ENCODE results near the gene WIPF2.

WIPF2 gene, protein sequence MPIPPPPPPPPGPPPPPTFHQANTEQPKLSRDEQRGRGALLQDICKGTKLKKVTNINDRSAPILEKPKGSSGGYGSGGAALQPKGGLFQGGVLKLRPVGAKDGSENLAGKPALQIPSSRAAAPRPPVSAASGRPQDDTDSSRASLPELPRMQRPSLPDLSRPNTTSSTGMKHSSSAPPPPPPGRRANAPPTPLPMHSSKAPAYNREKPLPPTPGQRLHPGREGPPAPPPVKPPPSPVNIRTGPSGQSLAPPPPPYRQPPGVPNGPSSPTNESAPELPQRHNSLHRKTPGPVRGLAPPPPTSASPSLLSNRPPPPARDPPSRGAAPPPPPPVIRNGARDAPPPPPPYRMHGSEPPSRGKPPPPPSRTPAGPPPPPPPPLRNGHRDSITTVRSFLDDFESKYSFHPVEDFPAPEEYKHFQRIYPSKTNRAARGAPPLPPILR

DNA sequence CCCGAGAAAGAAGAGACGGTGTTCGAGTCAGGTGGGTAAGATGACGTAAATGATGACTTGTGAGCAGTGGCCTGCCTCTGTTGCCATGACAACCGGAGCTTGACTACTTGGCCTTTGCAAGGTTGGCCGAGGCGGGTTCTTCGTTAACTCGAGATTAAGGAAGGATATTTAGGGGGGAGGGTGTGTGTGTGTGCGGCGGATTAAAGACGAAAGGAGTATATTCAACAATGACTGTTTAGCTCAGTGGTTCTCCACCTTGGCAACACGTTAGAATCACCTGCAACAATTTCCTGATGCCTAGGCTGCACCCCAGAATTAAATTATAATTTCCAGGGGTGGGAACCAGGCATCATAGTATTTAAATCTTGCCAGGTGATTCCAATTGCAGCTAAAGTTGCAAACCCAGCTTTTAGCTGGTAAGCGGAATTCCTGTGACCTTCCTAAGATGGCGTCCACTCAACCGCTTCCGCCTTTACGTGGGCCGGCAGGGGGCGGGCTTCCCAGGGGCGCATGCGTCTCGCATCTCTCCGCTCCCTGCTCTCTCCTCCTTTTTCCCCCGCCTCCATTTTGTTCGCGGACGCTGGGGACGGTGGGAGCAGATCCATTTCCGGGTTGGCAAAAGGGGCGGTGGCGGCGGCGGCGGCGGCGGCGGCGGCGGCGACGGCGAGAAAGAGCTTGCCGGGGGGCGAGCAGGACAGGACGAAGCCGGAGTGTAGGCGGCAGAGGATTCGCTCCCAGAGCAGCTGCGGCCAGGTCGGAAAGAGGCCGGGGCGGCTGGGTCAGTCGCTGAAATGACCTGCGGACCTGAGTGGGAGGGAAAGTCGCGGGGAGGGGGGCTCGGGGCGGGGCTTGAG lies at the start of gene WIPF2:
Gene WIPF2, plus strand, starts transcription at position 565 of the 854 bp plus-strand sequence. CDS start 37,156 bp downstream, outside the sequence.
- peak; percentile 95 for DNase-seq

DNA sequence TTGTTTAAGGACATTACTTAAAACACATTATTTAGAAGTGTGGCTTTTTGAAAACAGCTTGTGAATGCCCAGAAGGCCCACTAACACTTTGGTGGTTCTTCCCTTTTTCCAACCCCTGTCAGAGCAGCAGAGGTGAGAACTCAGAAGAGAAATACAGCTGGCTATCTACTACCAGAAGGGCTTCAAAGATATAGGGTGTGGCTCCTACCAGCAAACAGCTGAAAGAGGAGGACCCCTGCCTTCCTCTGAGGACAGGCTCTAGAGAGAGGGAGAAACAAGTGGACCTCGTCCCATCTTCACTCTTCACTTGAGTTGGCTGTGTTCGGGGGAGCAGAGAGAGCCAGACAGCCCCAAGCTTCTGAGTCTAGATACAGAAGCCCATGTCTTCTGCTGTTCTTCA lies 48.8 kb upstream of the WIPF2 start:
- no peak for DNase-seq

DNA sequence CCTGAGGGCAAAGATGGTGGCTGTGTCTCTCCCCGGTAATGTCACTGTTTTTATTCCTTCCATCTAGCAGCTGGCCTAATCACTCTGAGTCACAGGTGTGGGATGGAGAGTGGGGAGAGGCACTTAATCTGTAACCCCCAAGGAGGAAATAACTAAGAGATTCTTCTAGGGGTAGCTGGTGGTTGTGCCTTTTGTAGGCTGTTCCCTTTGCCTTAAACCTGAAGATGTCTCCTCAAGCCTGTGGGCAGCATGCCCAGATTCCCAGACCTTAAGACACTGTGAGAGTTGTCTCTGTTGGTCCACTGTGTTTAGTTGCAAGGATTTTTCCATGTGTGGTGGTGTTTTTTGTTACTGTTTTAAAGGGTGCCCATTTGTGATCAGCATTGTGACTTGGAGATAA lies 47.4 kb upstream of the WIPF2 start:
- no peak for DNase-seq

DNA sequence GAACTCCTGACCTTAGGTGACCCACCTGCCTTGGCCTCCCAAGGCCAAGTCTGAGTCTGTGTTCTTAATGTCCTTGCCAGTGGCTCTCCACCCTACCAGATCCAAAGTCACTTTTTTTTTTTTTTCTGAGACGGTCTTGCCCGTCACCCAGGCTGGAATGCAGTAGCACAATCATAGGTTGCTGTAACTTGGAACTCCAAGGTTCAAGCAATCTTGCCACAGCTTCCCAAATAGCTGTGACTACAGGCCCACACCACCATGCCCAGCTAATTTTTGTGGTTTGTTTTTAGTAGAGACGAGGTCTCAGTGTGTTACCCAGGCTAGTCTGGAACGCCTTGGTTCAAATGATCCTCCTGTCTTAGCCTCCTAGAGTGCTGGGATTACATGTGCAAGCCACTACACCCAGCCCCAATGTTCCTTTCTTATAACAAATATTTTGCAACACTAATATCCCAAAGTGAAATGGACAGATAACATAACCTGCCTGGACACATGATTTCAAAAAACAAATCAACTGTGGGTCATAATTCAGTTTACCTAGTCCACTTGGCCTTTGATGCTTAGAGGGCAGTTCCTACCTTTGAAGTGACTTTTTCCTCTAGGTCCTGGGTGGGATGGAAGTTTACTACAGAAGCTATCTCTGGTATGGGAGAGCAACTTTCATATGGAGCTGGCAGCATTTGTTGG lies 45.9 kb upstream of the WIPF2 start:
- no peak for DNase-seq

DNA sequence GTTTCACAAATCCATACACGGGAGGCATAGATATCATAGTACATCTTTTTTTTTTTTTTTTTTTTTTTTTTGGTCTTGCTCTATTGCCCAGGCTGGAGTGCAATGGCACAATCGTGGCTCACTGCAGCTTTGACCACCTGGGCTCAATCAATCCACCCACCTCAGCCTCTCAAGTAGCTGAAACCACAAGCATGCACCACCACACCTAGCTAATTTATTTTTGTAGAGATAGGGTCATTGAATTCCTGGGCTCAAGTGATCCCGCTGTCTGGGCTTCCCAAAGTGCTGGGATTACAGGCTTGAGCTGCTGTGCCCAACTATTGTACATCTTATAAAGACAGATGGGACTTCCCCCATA lies 45.3 kb upstream of the WIPF2 start:
- DNase-seq: no peak

DNA sequence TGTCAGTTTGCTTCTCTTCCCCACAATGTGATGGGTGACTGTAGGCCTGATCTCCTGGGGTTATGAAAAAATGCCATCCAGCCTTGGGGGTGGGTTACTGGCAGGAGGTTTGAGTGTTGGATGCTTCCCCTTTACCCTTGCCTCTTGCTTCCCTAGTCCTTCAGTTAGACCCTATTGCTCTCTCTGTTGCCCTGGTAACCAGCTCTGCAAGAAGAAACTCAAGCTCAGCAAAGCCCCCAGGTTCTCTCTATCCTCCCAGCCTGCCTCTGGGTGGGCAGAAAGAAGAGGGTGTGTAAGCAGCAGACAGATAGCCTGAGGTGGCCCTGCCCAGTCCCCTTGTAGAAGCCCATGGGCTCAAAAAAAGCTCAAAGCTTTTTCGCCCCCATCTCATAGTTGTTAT lies 44.6 kb upstream of the WIPF2 start:
- no peak for DNase-seq

DNA sequence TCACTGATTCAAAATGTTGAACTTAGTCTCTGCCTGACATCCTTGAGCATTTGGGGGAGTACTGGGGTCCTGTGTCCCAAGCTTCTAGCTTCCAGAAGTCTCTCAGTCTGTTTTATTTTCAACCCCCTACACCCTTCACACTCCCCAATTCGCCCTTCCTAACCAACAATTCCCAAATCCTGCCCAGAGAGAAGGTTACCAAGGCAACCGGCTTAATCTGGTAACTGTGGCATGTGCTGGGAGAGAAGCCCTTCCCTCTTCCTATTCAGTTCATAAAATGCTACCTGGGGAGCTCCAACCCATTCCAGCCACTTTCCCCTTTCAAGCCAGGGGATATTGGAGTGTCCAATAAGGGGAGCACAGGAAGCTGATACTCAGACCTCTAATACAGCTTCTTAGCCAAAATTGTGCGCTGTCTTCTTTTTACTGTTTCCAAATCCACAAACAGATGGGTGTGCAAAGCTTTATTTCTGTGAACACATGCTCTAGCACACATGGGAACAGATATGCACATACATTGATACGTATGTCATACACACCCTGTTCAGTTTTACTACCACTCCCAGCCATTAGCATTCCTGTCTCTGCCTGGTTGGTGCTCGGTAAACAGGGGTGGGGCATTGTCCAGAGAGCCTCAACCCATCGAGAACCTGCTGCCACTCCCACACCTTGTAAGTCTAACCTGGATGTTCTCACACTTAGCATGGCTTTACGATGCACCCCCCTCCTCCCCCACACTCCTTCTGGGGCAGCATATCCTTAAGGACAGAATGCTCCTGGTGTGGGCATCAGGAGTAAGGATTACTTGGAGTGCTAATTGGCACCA lies 43.0 kb upstream of the WIPF2 start:
- no peak for DNase-seq

DNA sequence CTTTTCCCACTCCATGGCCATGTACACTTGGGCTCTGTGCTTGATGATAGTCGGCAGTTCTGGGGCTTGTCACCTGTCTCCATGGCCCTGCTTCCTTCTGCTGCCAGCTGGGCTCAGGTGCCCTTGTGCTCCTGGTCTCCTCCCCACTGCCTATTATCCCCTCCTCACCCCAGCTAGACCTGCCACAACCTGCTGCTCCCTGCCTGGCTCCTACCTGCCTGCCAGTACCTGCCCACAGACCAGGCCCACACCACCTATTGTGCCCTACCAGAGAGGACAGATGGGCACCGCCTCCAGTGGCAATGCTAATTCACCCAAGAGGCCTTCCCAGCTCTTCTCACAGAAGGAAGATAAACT lies 42.4 kb upstream of the WIPF2 start:
- no peak for DNase-seq

DNA sequence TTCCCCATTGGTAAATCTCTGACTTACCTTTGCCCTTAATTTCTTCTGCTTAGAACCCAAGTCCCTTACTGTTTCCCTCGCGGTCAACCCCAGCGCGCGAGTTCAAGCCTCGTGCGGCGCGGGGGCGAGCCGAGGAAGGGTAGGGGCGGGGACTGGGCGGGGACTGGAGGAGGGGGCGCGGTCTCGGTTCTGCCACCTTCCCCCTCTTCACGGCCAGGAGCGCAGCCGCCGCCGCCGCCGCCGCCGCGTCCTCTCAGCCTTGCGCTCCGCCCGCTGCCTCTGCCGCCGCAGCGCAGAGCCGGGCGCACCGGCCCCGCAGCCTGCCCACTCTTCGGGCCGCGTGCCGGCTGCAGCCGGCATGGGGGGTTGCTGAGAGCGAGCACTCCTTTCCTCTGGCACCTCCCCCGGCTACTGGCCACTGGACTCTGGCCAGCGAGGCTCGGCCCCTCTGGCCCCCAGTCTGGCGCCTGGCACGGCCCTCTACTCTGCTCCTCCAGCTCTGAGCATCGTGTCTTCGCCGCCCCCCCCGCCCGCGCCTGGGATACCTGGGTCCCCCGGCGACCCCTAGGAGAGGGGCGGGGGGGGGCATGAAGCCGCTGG lies 41.7 kb upstream of the WIPF2 start, which contains the start of gene RAPGEFL1:
Gene RAPGEFL1, plus strand, starts transcription at position 196 of the 600 bp plus-strand sequence. Its CDS starts 392 bp downstream, at position 588.
- DNase-seq: peak; percentile 74

DNA sequence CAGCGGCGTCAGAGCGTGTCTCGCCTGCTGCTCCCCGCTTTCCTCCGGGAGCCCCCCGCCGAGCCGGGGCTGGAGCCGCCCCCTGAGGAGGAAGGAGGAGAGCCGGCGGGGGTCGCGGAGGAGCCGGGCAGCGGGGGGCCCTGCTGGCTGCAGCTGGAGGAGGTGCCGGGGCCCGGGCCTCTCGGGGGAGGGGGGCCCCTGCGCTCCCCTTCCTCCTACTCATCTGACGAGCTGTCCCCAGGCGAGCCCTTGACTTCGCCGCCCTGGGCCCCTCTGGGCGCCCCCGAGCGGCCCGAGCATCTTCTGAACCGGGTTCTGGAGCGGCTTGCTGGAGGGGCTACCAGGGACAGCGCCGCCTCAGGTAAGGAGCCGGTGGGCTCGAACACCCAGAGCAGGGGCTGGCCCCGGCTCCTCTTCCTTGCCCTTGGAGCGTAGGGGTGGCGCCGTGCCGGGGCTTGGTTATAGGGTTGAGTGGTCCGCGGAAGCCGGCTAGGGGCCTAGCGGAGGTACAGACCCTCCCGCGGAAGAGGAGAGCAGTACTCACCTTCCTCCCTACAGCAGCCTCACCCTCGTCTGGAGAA lies 41.0 kb upstream of the WIPF2 start:
- DNase-seq: no peak

DNA sequence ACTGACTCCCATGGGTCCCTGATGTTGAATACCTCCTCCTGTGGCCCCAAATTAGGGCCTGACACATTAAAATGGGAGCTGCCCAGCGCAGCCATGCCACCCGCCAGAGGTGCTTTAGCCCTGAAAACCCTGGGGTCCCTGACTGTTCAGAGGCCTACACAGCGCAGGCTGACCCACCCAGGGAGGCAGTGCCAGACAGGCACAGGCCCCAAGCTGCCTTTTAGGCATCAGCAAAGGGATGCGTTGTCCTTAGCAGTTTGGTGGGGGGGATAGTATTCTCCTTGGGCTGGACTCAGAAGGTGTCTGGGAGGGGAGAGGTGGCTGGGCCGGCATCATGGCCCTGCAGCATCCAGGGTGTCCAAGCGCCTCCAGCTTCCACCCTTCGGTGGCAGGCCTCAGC lies 40.4 kb upstream of the WIPF2 start:
- DNase-seq: no peak

DNA sequence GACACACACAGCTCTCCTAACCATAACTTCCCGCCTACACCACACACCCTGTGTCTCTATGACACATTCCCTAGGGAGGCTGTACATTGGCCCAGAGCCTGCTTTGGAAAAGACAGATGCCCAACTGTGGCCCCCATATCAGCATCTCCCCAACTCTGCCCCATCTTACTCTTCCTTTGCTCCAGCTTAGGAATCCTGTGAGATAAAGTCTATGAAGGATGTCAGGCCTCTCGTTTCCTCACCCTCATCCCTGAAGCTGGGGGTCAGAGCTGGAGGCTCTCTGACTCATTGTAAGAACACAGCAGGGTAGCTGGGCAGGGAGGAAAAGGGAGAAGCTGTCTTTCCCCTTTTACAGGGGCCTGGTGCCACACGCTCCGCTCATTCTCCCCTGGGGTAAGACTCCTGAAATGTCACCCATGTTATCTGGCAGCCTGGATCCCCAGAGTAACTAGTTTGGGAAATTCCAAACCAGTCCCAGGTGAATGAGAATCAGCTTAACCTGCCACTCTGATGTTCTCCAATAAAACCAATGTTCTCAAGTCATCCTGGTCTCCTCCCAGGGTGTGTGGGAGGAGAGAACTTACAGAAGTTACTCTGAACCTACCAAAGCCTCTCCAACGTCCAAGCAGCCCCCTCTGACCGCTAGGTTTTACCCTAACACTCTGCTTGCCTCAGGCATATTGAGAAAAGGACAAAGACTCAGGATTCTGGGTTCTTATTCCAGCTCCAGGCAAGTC lies 39.0 kb upstream of the WIPF2 start:
- no peak for DNase-seq

DNA sequence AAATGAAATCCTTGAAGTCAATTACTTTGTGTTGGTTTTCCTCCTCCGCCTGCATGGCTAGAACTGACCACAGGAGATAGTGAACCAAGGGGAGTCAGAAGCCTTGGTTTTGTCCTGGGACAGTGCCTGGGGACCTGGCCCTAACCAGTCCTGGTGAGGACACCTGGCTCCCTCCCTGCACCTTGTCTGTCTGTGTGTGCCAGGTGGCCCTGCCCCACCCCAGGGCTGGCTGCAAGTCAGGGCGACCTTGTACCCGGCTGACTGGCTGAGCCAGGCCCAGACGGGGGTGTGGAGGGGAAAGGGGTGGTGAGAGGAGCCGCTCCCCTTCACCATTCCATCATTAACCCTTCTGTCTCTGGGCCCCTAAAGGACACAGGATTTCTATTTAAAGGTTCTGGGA lies 38.4 kb upstream of the WIPF2 start:
- no peak for DNase-seq

DNA sequence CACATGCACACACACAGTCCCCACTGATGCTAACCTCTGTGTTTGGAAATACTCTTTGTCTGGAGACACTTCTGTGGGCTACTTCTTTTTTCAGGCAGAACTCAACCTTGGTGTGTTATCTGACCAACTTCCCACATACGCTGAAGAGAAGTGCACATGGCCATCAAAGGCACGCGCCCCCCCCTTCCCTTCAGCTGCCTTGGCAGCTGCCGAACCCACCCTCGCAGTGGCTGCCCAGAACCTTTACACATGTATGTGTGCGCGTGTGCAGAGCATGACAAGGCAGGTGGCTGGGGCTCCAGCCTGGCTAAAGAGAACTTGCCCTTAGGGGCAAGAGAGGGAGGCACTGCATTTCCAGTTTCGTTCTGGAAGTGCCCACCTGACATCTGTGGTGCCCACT lies 37.9 kb upstream of the WIPF2 start:
- DNase-seq: no peak

DNA sequence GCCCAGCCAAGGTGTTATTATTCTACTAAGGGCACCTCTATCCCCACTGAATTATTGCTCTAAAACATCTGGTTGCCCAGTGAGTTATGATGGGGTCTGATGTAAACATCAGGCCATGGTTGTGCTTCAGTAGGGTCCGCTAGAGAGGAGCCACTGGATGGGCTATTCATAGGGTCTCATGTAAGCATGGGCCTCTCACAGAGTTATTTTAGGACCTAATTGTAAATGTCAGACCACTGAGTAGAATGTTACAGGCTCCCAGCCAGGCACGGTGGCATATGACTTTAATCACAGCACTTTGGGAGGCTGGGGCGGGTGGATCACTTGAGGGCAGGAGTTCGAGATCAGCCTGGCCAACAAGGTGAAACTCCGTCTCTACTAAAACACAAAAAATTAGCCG lies 36.5 kb upstream of the WIPF2 start:
- no peak for DNase-seq

DNA sequence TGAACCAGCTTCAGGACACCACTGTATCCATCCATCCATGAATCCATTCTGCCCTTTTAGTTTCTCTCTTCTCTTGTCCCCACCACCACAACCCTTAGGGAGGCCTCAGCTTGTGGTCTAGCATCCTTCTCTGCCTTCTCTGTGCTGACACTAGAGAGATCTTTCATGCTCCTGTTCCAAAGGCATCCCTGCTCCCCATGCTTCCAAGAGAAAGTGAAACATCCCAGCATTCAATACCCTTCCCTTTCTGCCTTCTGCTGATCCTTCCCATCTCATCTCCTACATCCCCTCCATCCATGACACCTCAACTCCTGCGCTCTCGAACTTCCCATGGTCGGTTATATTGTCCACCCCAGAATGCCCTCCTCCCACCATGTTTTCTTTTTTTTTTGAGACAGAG lies 31.9 kb upstream of the WIPF2 start:
- DNase-seq: no peak

DNA sequence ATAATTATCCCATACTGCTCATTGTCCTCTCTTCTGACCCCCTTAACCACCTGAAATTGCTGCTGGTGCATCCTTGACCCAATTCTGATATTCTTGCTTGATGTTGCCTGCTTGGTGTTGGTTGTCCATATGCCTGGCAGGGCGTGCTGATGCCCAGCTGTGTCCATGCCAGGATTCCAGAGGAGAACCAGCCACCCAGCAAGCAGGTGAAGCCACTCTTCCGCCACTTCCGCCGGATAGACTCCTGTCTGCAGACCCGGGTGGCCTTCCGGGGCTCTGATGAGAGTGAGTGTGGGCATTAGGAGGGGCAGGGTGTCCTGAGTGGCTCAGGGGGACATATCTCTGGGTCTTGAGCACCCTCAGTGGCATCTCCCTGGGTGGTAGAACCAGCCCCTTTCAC lies 30.4 kb upstream of the WIPF2 start:
- DNase-seq: no peak

DNA sequence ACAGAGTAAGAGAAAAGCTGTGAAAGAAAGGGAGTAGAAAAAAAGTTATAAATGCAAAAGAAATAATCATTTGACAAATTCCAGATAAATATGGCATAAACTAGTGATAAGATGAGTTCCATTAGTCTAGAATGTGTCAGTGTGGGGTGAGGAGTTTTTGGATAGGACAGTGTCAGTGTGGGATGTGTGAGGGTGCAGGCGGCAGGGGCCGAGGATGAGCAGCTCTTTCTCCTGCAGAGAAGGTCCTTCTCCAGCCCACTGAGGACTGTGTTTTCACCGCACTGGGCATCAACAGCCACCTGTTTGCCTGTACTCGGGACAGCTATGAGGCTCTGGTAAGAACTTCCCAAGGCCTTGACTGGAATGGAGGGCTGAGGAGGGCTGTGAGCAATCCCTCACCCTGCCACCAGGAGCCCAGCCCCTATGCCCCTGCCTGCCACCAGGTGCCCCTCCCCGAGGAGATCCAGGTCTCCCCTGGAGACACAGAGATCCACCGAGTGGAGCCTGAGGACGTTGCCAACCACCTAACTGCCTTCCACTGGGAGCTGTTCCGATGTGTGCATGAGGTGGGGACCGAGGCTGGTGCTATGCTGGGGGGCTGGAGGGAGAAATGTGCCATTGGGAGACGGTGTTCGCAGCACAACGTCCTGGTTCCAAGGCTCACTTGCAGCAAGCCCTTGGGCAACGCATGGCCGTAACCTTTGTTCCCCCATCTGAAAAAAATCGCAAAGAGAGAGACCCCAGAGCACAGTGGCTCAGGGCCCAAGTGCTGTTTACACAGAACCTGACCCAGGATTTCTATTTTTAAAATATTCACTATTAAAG lies 28.7 kb upstream of the WIPF2 start:
- no peak for DNase-seq

DNA sequence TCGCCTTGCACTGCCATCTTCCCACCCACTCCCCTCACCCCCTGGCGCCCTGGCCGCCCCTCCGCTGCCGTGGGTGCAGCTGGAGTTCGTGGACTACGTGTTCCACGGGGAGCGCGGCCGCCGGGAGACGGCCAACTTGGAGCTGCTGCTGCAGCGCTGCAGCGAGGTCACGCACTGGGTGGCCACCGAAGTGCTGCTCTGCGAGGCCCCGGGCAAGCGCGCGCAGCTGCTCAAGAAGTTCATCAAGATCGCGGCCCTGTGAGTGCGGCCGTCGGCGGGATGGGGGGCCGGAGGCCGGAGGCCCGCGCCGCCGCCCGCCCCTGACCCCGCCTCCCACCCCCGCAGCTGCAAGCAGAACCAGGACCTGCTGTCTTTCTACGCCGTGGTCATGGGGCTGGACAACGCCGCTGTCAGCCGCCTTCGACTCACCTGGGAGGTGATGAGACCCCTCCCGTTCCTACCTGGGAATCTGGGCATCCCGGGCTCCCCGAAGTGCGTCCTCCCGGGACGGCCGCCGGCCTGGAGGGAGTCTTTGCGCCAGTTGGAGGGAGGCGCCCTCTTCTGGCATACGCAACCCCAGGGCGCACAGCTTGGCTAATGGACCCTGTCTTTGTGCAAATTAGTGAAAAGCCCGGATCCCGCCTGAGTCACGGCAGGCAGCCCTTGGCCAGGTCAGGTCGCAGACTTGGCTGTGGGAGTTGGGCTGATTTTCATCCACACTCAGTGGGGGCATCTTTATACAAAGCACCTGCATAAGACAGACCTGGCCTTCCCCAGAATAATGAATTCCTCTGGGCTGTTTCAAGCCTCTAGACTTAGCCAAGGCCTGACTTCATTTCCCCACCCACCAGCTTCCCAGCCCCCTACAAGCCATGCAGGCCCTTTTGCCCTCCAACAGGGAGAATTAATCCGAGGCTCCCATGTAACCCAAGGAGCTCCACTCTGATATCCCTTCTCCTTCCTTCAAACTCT lies 27.6 kb upstream of the WIPF2 start:
- peak; percentile 64 for DNase-seq

Measured in CD4-positive, alpha-beta T cell treated with Interleukin-4 for 4 hours (primary cell).